Measurements from ENCODE around the gene PTPN6. TPM values are rescaled to one million over a fixed set of nuclear protein-coding genes. Genes with fewer than 3 reads are reported as not detected.

PTPN6 gene
- total and polyA plus RNA-seq, 4 donors, result 38.2 to 222 (median 170) TPM

DNA sequence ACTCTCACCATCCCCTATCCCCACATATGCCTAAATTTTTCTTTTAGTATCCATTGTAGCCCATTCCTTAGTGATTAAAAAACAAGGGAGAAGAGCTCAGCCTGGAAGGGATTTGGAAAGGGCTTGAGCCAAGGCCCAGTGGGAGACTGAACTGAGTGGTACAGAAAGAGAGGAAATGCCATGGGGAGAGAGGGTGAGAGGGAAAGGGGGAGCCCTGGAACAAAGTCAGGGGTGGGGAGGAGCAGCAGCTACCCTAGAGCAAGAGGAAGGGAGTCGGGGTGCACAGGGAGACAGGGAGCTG, 26.0 kb upstream of the PTPN6 start:
- TF ChIP-seq, protein P1, sequence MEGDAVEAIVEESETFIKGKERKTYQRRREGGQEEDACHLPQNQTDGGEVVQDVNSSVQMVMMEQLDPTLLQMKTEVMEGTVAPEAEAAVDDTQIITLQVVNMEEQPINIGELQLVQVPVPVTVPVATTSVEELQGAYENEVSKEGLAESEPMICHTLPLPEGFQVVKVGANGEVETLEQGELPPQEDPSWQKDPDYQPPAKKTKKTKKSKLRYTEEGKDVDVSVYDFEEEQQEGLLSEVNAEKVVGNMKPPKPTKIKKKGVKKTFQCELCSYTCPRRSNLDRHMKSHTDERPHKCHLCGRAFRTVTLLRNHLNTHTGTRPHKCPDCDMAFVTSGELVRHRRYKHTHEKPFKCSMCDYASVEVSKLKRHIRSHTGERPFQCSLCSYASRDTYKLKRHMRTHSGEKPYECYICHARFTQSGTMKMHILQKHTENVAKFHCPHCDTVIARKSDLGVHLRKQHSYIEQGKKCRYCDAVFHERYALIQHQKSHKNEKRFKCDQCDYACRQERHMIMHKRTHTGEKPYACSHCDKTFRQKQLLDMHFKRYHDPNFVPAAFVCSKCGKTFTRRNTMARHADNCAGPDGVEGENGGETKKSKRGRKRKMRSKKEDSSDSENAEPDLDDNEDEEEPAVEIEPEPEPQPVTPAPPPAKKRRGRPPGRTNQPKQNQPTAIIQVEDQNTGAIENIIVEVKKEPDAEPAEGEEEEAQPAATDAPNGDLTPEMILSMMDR (IDR thresholded peaks at IDR 0.05; ENCODE audit: control extremely low read depth, extremely low read depth), result no peak
- ATAC-seq (ENCODE audit: insufficient read depth, low FRiP score) (no peak), DNase-seq (peak in 1 of 3 donors; percentile 69)
- peak overlapping the region in 1 of 2 donors; percentile 85 for H3K9ac ChIP-seq (ENCODE audit: insufficient read depth in 1 of 2, low read length in 2 of 2)
- H3K36me3 ChIP-seq (ENCODE audit: control insufficient read depth in 4 of 4, insufficient read depth in 4 of 4, low read length in 4 of 4), result peaks cover 0 to 6% (median 2%) of the 10 kb centered on the region in 4 donors
- 26 to 41% methylated on average over 1 of the region's 1 CpG for WGBS, 2 donors
- peaks cover 12 to 48% (median 24%) of the 10 kb centered on the region in 5 donors for H3K4me1 ChIP-seq (ENCODE audit: control insufficient read depth in 5 of 5, insufficient read depth in 5 of 5, low read length in 5 of 5)
- H3K27me3 ChIP-seq (ENCODE audit: control insufficient read depth in 3 of 3, insufficient read depth in 3 of 3, low read length in 2 of 3), result no peaks in the 10 kb centered on the region
- no peaks in the 10 kb centered on the region for H3K9me3 ChIP-seq (ENCODE audit: control insufficient read depth in 4 of 4, insufficient read depth in 3 of 4, low read length in 3 of 4)
- H3K27ac ChIP-seq (ENCODE audit: low read depth in 1 of 2, low read length in 1 of 2), result peak overlapping the region; percentile 85 to 89
- no peak overlapping the region for H3K4me3 ChIP-seq

DNA sequence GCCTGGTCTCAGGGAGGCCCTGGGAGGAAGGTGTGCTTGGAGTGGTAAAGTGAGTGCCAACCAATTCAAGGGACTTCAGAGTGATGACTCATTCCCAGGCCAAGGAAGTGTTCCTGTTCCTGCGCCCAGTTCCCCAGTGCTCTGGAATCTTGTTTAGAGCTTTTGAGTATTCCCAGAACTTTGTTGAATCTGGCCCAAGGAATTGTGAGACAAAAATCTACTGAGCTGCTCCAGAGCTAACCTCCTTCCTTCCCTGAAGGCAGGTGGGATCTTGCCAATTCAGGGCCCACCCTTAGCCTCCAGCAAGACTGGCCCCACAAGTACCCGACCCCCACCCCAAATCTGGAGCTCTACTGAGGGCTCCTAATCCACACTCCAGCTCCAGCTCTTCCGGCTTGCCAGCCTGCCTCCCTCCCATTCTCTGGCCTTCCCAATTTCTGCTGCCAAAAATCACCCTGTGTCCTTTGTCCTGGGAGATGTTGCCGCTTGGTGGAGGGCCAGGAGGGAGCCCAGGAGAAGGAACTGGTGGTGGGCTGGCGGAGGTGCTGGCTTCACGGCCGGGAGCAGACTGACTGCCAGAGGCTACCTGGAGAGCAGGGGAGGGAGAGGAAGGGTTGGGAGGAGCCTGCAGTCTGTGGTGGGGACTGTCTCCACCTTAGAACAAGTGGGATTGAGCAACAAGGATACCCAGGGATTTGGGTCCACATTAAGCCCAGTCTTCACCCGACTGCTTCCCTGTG, 25.4 kb upstream of the PTPN6 start:
- Histone ChIP-seq H3K4me1 (ENCODE audit: control insufficient read depth in 5 of 5, insufficient read depth in 5 of 5, low read length in 5 of 5) (peaks cover 12 to 50% (median 25%) of the 10 kb centered on the region in 5 donors), H3K4me3 (peak overlapping the region; percentile 31), H3K27me3 (ENCODE audit: control insufficient read depth in 3 of 3, insufficient read depth in 3 of 3, low read length in 2 of 3) (no peaks in the 10 kb centered on the region), H3K27ac (ENCODE audit: low read depth in 1 of 2, low read length in 1 of 2) (peak overlapping the region; percentile 85 to 89), H3K36me3 (ENCODE audit: control insufficient read depth in 4 of 4, insufficient read depth in 4 of 4, low read length in 4 of 4) (peaks cover 0 to 6% (median 2%) of the 10 kb centered on the region in 4 donors), H3K9ac (ENCODE audit: insufficient read depth in 1 of 2, low read length in 2 of 2) (peak overlapping the region; percentile 59 to 85), H3K9me3 (ENCODE audit: control insufficient read depth in 4 of 4, insufficient read depth in 3 of 4, low read length in 3 of 4) (no peaks in the 10 kb centered on the region)
- WGBS, 2 donors, result 23 to 51% methylated on average over 8 of the region's 8 CpGs
- peak; percentile 83 to 94 (median 93) for DNase-seq
- TF ChIP-seq, protein P1 (IDR thresholded peaks at IDR 0.05; ENCODE audit: control extremely low read depth, extremely low read depth), result no peak
- ATAC-seq (ENCODE audit: insufficient read depth, low FRiP score), result peak; percentile 60

DNA sequence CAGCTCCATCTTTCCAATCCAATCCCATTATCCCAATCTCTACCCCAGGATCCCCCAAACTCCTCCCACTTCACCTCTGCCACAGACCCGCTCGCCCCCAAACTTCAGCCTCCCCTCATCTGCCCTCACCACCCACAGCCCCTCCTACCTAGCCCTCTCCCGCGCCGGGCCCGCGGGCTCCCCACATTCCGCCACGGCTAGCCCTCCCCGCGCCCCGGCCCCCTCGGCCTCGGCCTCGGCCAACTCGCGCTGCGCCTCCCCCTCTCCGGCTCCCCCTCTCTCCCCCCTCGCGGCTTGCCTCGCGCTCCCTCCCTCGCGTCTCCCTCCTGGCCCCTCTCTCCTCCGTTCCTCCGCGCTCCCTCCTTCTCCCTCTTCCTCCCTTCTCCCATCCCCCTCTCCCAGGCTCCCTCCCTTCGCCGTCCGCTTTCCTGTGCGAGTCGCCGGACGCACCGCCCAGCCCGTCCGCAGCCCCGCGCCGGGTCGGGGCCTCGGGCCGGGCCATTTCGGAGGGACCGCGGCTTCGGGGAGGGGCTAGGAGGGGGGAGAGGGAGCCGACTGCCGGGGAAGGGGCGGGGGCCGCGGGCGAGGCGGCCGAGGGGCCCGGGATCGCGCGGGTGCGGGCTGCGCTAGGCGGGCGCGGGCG, 23.7 kb upstream of the PTPN6 start, which contains the start of gene ATN1:
ATN1 (plus strand) TSS at position 581 of the 643 bp plus-strand sequence. CDS start 6,043 bp downstream, outside the sequence.
- Histone ChIP-seq H3K4me1 (ENCODE audit: control insufficient read depth in 5 of 5, insufficient read depth in 5 of 5, low read length in 5 of 5) (peaks cover 12 to 50% (median 28%) of the 10 kb centered on the region in 5 donors), H3K4me3 (peak within 1 kb of the TSS; percentile 68), H3K9ac (ENCODE audit: insufficient read depth in 1 of 2, low read length in 2 of 2) (peak within 1 kb of the TSS; percentile 78 to 89), H3K9me3 (ENCODE audit: control insufficient read depth in 4 of 4, insufficient read depth in 3 of 4, low read length in 3 of 4) (no peaks in the 10 kb centered on the region), H3K27me3 (ENCODE audit: control insufficient read depth in 3 of 3, insufficient read depth in 3 of 3, low read length in 2 of 3) (no peaks in the 10 kb centered on the region), H3K27ac (ENCODE audit: low read depth in 1 of 2, low read length in 1 of 2) (peak within 1 kb of the TSS; percentile 89 to 97), H3K36me3 (ENCODE audit: control insufficient read depth in 4 of 4, insufficient read depth in 4 of 4, low read length in 4 of 4) (peaks cover 0 to 6% (median 0%) of the 10 kb centered on the region in 4 donors)
- TF ChIP-seq, protein P1 (IDR thresholded peaks at IDR 0.05; ENCODE audit: control extremely low read depth, extremely low read depth), result no peak
- peak; percentile 92 to 96 (median 95) for DNase-seq
- WGBS, 2 donors, result 1% methylated on average over 60 to 66 of the region's 66 CpGs
- ATAC-seq (ENCODE audit: insufficient read depth, low FRiP score), result peak; percentile 12
